ENCODE data around the gene CCDC78.

The CCDC78 gene

GRCh38 chr16:708959-709358 lies 17.3 kb downstream of the CCDC78 start:
- Histone ChIP-seq H3K4me3 (replicated peaks; ENCODE audit: insufficient read depth, low read length) (no peak overlapping the region), H3K27me3 (ENCODE audit: insufficient read depth, poor library complexity, severe bottlenecking) (peaks cover 51% of the 10 kb centered on the region), H3K27ac (replicated peaks) (no peak overlapping the region)
- no peak for TF ChIP-seq POLR2AphosphoS5 (IDR thresholded peaks at IDR 0.05; ENCODE audit: low read depth)
- TF ChIP-seq GABPA (IDR thresholded peaks at IDR 0.05; ENCODE audit: low read depth) = no peak
- TF ChIP-seq CTCF (IDR thresholded peaks at IDR 0.05; ENCODE audit: insufficient read depth, low read length) = no peak
- TF ChIP-seq, protein P1, sequence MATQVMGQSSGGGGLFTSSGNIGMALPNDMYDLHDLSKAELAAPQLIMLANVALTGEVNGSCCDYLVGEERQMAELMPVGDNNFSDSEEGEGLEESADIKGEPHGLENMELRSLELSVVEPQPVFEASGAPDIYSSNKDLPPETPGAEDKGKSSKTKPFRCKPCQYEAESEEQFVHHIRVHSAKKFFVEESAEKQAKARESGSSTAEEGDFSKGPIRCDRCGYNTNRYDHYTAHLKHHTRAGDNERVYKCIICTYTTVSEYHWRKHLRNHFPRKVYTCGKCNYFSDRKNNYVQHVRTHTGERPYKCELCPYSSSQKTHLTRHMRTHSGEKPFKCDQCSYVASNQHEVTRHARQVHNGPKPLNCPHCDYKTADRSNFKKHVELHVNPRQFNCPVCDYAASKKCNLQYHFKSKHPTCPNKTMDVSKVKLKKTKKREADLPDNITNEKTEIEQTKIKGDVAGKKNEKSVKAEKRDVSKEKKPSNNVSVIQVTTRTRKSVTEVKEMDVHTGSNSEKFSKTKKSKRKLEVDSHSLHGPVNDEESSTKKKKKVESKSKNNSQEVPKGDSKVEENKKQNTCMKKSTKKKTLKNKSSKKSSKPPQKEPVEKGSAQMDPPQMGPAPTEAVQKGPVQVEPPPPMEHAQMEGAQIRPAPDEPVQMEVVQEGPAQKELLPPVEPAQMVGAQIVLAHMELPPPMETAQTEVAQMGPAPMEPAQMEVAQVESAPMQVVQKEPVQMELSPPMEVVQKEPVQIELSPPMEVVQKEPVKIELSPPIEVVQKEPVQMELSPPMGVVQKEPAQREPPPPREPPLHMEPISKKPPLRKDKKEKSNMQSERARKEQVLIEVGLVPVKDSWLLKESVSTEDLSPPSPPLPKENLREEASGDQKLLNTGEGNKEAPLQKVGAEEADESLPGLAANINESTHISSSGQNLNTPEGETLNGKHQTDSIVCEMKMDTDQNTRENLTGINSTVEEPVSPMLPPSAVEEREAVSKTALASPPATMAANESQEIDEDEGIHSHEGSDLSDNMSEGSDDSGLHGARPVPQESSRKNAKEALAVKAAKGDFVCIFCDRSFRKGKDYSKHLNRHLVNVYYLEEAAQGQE (IDR thresholded peaks at IDR 0.05; ENCODE audit: insufficient replicate concordance, low read depth) = no peak
- no peak for DNase-seq (ENCODE audit: low read depth in 1 of 2, low spot score in 1 of 2)

DNA sequence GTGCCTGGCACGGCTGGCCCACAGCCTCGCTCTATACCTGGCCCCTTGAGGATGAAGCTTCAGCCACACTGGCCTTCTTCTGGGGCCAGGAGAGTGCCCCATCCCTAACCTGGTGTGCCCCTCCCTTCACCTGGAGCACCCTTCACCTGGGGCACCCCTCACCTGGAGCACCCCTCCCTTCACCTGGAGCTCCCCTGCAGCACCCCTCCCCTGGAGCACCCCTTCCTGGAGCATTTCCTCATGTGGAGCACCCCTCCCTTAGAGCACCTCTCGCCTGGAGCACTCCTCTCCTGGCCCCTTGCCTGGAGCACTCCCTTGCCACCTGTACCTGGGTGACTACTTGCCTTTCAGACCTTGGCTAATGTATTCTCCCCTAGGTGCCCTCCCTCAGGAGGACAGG lies 18.2 kb downstream of the CCDC78 start:
- H3K4me3 ChIP-seq (replicated peaks; ENCODE audit: insufficient read depth, low read length) = no peak overlapping the region
- no peak overlapping the region for H3K27ac ChIP-seq (replicated peaks)
- peaks cover 61% of the 10 kb centered on the region for H3K27me3 ChIP-seq (ENCODE audit: insufficient read depth, poor library complexity, severe bottlenecking)
- TF ChIP-seq, protein P1 (IDR thresholded peaks at IDR 0.05; ENCODE audit: insufficient replicate concordance, low read depth) = no peak
- no peak for TF ChIP-seq CTCF (IDR thresholded peaks at IDR 0.05; ENCODE audit: insufficient read depth, low read length)
- TF ChIP-seq GABPA (IDR thresholded peaks at IDR 0.05; ENCODE audit: low read depth) = no peak
- no peak for TF ChIP-seq SPI1 (IDR thresholded peaks at IDR 0.05; ENCODE audit: borderline replicate concordance, low read depth)
- TF ChIP-seq POLR2AphosphoS5 (IDR thresholded peaks at IDR 0.05; ENCODE audit: low read depth) = no peak
- DNase-seq (ENCODE audit: low read depth in 1 of 2, low spot score in 1 of 2) = no peak

GRCh38 chr16:707062-707538 lies 19.1 kb downstream of the CCDC78 start:
- no peak for DNase-seq (ENCODE audit: low read depth in 1 of 2, low spot score in 1 of 2)
- TF ChIP-seq CTCF (IDR thresholded peaks at IDR 0.05; ENCODE audit: insufficient read depth, low read length) (no peak), SPI1 (IDR thresholded peaks at IDR 0.05; ENCODE audit: borderline replicate concordance, low read depth) (no peak), GABPA (IDR thresholded peaks at IDR 0.05; ENCODE audit: low read depth) (no peak), POLR2AphosphoS5 (IDR thresholded peaks at IDR 0.05; ENCODE audit: low read depth) (no peak)
- TF ChIP-seq, protein P1 (IDR thresholded peaks at IDR 0.05; ENCODE audit: insufficient replicate concordance, low read depth) = no peak
- no peak overlapping the region for H3K27ac ChIP-seq (replicated peaks)
- H3K27me3 ChIP-seq (ENCODE audit: insufficient read depth, poor library complexity, severe bottlenecking) = peaks cover 65% of the 10 kb centered on the region
- no peak overlapping the region for H3K4me3 ChIP-seq (replicated peaks; ENCODE audit: insufficient read depth, low read length)

All from HL-60 (cell line).